PC-3 (cell line): Measurements from ENCODE around the gene ZMYM2. TPM values are rescaled to one million over a fixed set of nuclear protein-coding genes. Genes with fewer than 3 reads are reported as not detected.

ENCODE experiments used
- ATAC-seq: fragments of 200-7000 bp; cut with Tn5 transposase; 2 replicates; pipeline ENCODE4 v1.9.1; 2020; ENCODE audit warnings: mild to moderate bottlenecking, moderate library complexity
- BruUV-seq: library from RNA; stranded (reverse); fragments of 400-500 nt; replicated peaks from 2 replicates; lab custom pipeline; 2021; lab: Mats Ljungman, UMichigan
- CTCF ChIA-PET: fragments of 300-600 bp; sonication (Branson Sonifier 250); formaldehyde crosslinking; loops from one replicate; lab custom pipeline; 2022; ENCODE audit warnings: antibody characterized with exemption; lab: Charles Lee
- POLR2A ChIA-PET: fragments of 300-600 bp; sonication (Branson Sonifier 250); formaldehyde crosslinking; loops from one replicate; lab custom pipeline; 2022; ENCODE audit warnings: antibody characterized with exemption; ENCODE audit not compliant: unreplicated experiment; lab: Charles Lee
- DNase-seq: peaks from one replicate; pipeline ENCODE4 v3.0.0-alpha.2; 2015
- H2AFZ ChIP-seq: fragments of 300-600 bp; sonication (generic); 2 replicates; pipeline ENCODE4 v1.6.0; 2016; ENCODE audit warnings: antibody characterized with exemption, low read length
- H3F3A ChIP-seq: fragments of 300-600 bp; sonication (generic); one replicate; pipeline ENCODE4 v1.6.0; 2017; ENCODE audit warnings: antibody characterized with exemption, low read length, control low read depth, mild to moderate bottlenecking; ENCODE audit not compliant: unreplicated experiment
- H3K27ac ChIP-seq: fragments of 300-600 bp; sonication (generic); 2 replicates; pipeline ENCODE4 v1.5.1; 2016; ENCODE audit warnings: mild to moderate bottlenecking, low read length
- H3K27me3 ChIP-seq: fragments of 300-600 bp; sonication (generic); 2 replicates; pipeline ENCODE4 v1.6.1; 2016; ENCODE audit warnings: low read length, mixed read lengths
- H3K36me3 ChIP-seq: fragments of 300-600 bp; sonication (generic); 2 replicates; pipeline ENCODE4 v1.6.1; 2016; ENCODE audit warnings: low read depth, mixed run types, low read length, mixed read lengths
- H3K4me1 ChIP-seq: fragments of 300-600 bp; sonication (generic); 2 replicates; pipeline ENCODE4 v1.5.1; 2016; ENCODE audit warnings: low read length; ENCODE audit not compliant: insufficient read depth
- H3K4me2 ChIP-seq: fragments of 300-600 bp; sonication (generic); 2 replicates; pipeline ENCODE4 v1.6.0; 2016; ENCODE audit warnings: low read length
- H3K4me3 ChIP-seq: fragments of 300-600 bp; sonication (generic); 2 replicates; pipeline ENCODE4 v1.5.1; 2016; ENCODE audit warnings: mild to moderate bottlenecking, low read length, mixed read lengths
- H3K79me2 ChIP-seq: fragments of 300-600 bp; sonication (generic); 2 replicates; pipeline ENCODE4 v1.6.1; 2017; ENCODE audit warnings: low read length, mixed read lengths
- H3K9ac ChIP-seq: fragments of 300-600 bp; sonication (generic); 2 replicates; pipeline ENCODE4 v1.6.0; 2016; ENCODE audit warnings: mild to moderate bottlenecking, low read length
- H3K9me2 ChIP-seq: fragments of 300-600 bp; sonication (generic); replicated peaks from 2 replicates; pipeline ENCODE4 v1.6.1; 2016; ENCODE audit warnings: mixed run types, low read length, mixed read lengths
- H3K9me3 ChIP-seq: fragments of 300-600 bp; sonication (generic); 2 replicates; pipeline ENCODE4 v1.6.1; 2016; ENCODE audit warnings: low read length, mixed read lengths
- H4K20me1 ChIP-seq: fragments of 300-600 bp; sonication (generic); 2 replicates; pipeline ENCODE4 v1.6.1; 2016; ENCODE audit warnings: low read length, mixed read lengths
- EZH2 ChIP-seq: fragments of 300-600 bp; sonication (generic); IDR thresholded peaks from one replicate; pipeline ENCODE4 v1.6.1; 2017; ENCODE audit warnings: antibody characterized with exemption, mild to moderate bottlenecking, low read length; ENCODE audit not compliant: unreplicated experiment
- EZH2phosphoT487 ChIP-seq: fragments of 300-600 bp; sonication (generic); IDR thresholded peaks from 2 replicates; pipeline ENCODE4 v1.6.1; 2018; ENCODE audit warnings: mild to moderate bottlenecking, antibody characterized with exemption, low read length, borderline replicate concordance
- intact Hi-C: fragments of 100-400 bp; cut with micrococcal nuclease; formaldehyde crosslinking; loops from 2 replicates; pipeline ENCODE4 v1.9.0; 2023
- total RNA-seq: library from RNA; depleted of rRNA; stranded (reverse); fragments of >200 nt; gene quantifications from 2 replicates; pipeline ENCODE4 v1.2.3, GENCODE V29; 2014
- TF ChIP-seq, protein P1 (sequence below): fragments of 300-600 bp; sonication (generic); conservative IDR thresholded peaks from 2 replicates; pipeline ENCODE4 v1.5.1; 2017; ENCODE audit warnings: antibody characterized with exemption, low read depth, mild to moderate bottlenecking, low read length

ZMYM2 gene
- total RNA-seq, 1 experiment from 2014 or later: 34.7 TPM

DNA sequence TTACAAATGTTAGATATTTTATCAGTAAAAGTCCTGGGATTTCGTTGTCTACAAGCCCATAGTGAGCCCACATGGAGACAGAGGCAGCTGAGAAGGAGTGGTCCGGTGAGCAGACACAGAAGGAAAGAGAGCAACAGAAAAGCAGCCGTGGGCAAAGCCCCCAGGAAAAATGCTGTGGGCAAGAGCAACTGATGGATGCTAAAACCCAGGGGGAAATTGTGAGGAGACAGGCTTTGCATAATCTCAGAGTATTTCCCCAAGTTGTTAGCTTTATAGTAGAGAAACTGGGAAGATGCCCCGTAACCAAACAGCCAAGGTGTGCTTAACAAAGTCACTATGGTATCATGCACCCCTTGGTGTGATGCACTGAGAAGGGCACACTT is 167.2 kb downstream of the ZMYM2 start:
- POLR2A ChIA-PET: interaction anchor here (0.6 kb wide), 2 partner anchors 516 to 657 kb away, joined by 3 to 6 read pairs; no protein-coding TSS in a partner anchor
- intact Hi-C loops: loop anchor here (2.0 kb wide), 1 partner anchor 35 kb away; no protein-coding TSS in a partner anchor

DNA sequence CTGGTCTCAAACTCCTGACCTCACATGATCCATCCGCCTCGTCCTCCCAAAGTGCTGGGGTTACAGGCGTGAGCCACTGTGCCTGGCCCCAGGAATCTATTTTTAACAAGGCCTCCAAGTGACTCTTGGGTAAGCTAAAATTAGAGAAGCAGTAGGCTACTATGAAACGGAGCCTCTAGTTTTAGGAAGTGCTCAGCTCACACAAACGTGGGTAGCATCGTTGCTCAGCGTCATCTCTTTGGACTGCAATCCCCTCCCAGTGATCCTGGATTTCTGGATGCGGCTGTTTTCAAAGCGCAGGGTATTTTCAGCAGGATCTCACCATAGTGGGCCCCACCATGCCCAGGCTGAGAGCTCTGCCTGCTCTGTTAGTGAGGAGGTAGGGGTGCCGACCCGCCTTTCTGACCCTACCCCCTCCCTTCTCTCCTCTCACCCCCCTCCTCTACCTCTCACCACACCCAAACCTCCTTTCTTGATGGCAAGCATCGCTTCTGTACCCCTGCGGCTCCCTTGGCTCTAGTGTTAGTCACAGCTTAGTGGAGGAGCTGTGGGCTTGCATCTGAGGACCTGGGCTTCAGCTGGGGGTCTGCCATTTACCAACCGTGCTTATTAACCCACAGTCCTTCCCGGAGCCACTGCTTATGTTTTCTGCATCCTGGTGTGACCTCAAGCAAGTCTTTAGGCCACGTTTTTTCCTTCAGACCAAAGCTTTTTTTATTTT is 168.2 kb downstream of the ZMYM2 start:
- H2AFZ ChIP-seq: no peak overlapping the region
- no peaks in the 10 kb centered on the region for H3F3A ChIP-seq
- no peak overlapping the region for H3K4me2 ChIP-seq
- H3K9ac ChIP-seq: no peak overlapping the region
- intact Hi-C loops: loop anchor here (2.0 kb wide), 1 partner anchor 36 kb away; no protein-coding TSS in a partner anchor
- no peaks in the 10 kb centered on the region for H3K79me2 ChIP-seq
- ChIA-PET CTCF (interaction anchor here (0.6 to 1.6 kb wide), 2 partner anchors 34 to 48 kb away, joined by 3 to 4 read pairs; partner anchors contain the start of gene GJA3), POLR2A (interaction anchor here (0.6 kb wide), 2 partner anchors 515 to 775 kb away, joined by 3 to 6 read pairs; no protein-coding TSS in a partner anchor)
- H3K9me3 ChIP-seq: no peaks in the 10 kb centered on the region
- no peak overlapping the region for H3K4me3 ChIP-seq
- H3K27me3 ChIP-seq: no peaks in the 10 kb centered on the region
- H4K20me1 ChIP-seq: no peaks in the 10 kb centered on the region
- no TSS peak for BruUV-seq
- no peaks in the 10 kb centered on the region for H3K36me3 ChIP-seq
- TF ChIP-seq EZH2phosphoT487 (no peak), EZH2 (no peak)
- TF ChIP-seq, protein P1, sequence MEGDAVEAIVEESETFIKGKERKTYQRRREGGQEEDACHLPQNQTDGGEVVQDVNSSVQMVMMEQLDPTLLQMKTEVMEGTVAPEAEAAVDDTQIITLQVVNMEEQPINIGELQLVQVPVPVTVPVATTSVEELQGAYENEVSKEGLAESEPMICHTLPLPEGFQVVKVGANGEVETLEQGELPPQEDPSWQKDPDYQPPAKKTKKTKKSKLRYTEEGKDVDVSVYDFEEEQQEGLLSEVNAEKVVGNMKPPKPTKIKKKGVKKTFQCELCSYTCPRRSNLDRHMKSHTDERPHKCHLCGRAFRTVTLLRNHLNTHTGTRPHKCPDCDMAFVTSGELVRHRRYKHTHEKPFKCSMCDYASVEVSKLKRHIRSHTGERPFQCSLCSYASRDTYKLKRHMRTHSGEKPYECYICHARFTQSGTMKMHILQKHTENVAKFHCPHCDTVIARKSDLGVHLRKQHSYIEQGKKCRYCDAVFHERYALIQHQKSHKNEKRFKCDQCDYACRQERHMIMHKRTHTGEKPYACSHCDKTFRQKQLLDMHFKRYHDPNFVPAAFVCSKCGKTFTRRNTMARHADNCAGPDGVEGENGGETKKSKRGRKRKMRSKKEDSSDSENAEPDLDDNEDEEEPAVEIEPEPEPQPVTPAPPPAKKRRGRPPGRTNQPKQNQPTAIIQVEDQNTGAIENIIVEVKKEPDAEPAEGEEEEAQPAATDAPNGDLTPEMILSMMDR: no peak
- DNase-seq (no peak), ATAC-seq (no peak)
- no peaks in the 10 kb centered on the region for H3K9me2 ChIP-seq
- H3K27ac ChIP-seq: no peak overlapping the region
- H3K4me1 ChIP-seq: peaks cover 18% of the 10 kb centered on the region

More for the DNA sequence above, 167.2 kb downstream of the ZMYM2 start:
- H3F3A ChIP-seq: no peaks in the 10 kb centered on the region
- H3K9me3 ChIP-seq: no peaks in the 10 kb centered on the region
- no peak for DNase-seq
- no peak overlapping the region for H3K9ac ChIP-seq
- H3K79me2 ChIP-seq: no peaks in the 10 kb centered on the region
- BruUV-seq: no TSS peak
- peaks cover 25% of the 10 kb centered on the region for H3K4me1 ChIP-seq
- H3K4me3 ChIP-seq: no peak overlapping the region
- no peaks in the 10 kb centered on the region for H3K27me3 ChIP-seq
- CTCF ChIA-PET: no interaction called here
- no peaks in the 10 kb centered on the region for H3K9me2 ChIP-seq
- no peaks in the 10 kb centered on the region for H4K20me1 ChIP-seq
- no peak overlapping the region for H3K27ac ChIP-seq
- no peaks in the 10 kb centered on the region for H3K36me3 ChIP-seq
- no peak for ATAC-seq
- H2AFZ ChIP-seq: no peak overlapping the region; the same call in 1 of the 2 replicates
- H3K4me2 ChIP-seq: peak overlapping the region; percentile 29; the same call in 1 of the 2 replicates
- TF ChIP-seq, protein P1: no peak
- TF ChIP-seq EZH2phosphoT487 (no peak), EZH2 (no peak)

DNA sequence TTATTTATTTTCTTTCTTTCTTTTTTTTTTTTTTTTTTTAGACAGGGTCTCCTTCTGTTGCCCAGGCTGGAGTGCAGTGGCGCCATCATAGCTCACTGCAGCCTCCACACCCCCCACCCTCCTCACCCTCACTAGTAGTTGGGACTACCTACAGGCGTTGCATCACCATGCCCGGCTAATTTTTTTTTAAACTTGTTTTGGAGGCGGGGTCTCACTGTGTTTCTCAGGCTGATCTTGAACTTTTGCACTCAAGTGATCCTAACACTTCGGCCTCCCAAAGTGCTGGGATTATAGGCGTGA is 168.7 kb downstream of the ZMYM2 start:
- ATAC-seq: no peak
- DNase-seq: no peak
- Histone ChIP-seq H3F3A (no peaks in the 10 kb centered on the region), H4K20me1 (no peaks in the 10 kb centered on the region), H3K9me2 (no peaks in the 10 kb centered on the region), H3K79me2 (no peaks in the 10 kb centered on the region), H3K4me1 (peaks cover 17% of the 10 kb centered on the region), H3K27ac (no peak overlapping the region), H3K4me3 (peak overlapping the region; percentile 77), H3K4me2 (peak overlapping the region; percentile 93), H3K9ac (peak overlapping the region; percentile 83), H3K36me3 (no peaks in the 10 kb centered on the region), H3K27me3 (no peaks in the 10 kb centered on the region), H3K9me3 (no peaks in the 10 kb centered on the region), H2AFZ (peak overlapping the region; percentile 91)
- ChIA-PET CTCF (interaction anchor here (0.5 to 1.6 kb wide), 5 partner anchors 26 to 47 kb away, joined by 3 to 4 read pairs (median 3); partner anchors contain the start of gene GJA3), POLR2A (interaction anchor here (0.9 to 1.2 kb wide), 2 partner anchors 9 to 33 kb away, joined by 3 to 4 read pairs; no protein-coding TSS in a partner anchor)
- BruUV-seq: no TSS peak
- intact Hi-C loops: loop anchor here (2.0 kb wide), 1 partner anchor 36 kb away; no protein-coding TSS in a partner anchor
- no peak for TF ChIP-seq EZH2
- TF ChIP-seq EZH2phosphoT487: no peak
- TF ChIP-seq, protein P1: no peak
